GM12864 (cell line): ENCODE data around the gene VENTX.

Experiments used
- DNase-seq: peaks from one replicate; pipeline ENCODE4 v3.0.0-alpha.2; 2011; ENCODE audit warnings: low read depth
- H3K4me3 ChIP-seq: 2 replicates; pipeline ENCODE4 v1.5.1; 2011; ENCODE audit warnings: mild to moderate bottlenecking, low read depth, low read length, control low read depth
- TF ChIP-seq, protein P1 (sequence below): IDR thresholded peaks from 2 replicates; pipeline ENCODE4 v1.5.1; 2011; ENCODE audit warnings: low read depth, mild to moderate bottlenecking, moderate library complexity, low read length, control low read depth, inconsistent platforms; ENCODE audit errors: missing control alignments

Gene VENTX

DNA sequence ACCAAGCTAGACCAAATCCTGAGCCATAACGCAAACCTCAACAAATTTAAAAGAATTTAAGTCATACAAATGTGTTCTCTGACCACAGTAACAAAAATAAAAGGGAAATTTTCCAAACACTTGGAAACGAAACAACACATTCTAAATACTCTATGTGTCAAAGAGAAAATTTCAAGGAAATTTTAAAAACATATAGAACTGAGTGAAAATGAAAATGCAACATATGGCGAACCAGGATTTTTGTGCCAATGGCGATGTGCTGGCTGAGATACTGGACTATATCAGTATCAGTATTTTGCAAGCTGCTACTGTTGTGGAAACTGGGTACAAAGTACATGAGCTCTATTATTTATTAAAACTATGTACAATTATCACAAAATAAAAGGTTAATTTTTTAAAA is 43.5 kb upstream of the VENTX start:
- DNase-seq, result no peak
- no peak overlapping the region for H3K4me3 ChIP-seq
- TF ChIP-seq, protein P1, sequence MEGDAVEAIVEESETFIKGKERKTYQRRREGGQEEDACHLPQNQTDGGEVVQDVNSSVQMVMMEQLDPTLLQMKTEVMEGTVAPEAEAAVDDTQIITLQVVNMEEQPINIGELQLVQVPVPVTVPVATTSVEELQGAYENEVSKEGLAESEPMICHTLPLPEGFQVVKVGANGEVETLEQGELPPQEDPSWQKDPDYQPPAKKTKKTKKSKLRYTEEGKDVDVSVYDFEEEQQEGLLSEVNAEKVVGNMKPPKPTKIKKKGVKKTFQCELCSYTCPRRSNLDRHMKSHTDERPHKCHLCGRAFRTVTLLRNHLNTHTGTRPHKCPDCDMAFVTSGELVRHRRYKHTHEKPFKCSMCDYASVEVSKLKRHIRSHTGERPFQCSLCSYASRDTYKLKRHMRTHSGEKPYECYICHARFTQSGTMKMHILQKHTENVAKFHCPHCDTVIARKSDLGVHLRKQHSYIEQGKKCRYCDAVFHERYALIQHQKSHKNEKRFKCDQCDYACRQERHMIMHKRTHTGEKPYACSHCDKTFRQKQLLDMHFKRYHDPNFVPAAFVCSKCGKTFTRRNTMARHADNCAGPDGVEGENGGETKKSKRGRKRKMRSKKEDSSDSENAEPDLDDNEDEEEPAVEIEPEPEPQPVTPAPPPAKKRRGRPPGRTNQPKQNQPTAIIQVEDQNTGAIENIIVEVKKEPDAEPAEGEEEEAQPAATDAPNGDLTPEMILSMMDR, result no peak

DNA sequence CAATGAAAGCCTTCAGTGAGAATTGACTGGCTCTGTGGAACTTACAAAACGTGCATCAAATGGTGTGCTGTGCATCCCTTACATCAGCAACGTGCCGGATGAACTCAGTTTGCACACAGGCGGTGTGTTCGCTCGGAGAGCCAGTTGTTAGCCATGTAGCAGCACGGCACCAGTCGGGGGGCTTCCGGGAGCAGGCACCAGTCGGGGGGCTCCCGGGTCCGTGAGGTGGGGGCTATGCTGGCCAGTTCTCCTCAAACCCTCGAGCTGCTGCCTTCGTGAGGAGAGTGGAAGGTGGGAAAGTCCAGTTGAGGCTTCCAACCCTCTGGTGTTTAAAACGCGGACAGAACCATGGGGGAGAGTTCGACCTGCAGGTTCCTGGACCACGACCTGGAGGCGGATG is 42.6 kb upstream of the VENTX start:
- TF ChIP-seq, protein P1, result no peak
- no peak overlapping the region for H3K4me3 ChIP-seq
- no peak for DNase-seq

DNA sequence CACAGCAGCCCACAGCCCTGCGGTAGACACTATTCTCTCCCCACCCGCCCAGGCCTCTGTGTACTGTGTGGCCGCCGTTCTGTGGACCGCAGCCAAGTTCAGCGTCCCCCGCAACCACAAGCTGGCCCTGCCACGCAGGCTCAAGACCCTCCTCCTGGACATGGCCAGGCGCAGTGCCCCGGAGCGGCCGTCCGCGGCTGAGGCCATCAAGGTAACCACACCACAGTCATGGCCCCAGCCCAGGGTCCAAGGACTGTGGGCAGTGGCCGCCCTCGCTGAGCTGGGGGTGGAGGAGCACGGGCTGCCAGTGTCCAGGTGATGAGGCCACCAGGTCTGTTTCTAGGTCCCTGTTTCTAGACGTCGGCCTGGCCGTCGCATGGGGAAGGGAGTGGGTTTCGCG is 42.0 kb upstream of the VENTX start:
- TF ChIP-seq, protein P1, result no peak
- H3K4me3 ChIP-seq, result no peak overlapping the region
- no peak for DNase-seq

DNA sequence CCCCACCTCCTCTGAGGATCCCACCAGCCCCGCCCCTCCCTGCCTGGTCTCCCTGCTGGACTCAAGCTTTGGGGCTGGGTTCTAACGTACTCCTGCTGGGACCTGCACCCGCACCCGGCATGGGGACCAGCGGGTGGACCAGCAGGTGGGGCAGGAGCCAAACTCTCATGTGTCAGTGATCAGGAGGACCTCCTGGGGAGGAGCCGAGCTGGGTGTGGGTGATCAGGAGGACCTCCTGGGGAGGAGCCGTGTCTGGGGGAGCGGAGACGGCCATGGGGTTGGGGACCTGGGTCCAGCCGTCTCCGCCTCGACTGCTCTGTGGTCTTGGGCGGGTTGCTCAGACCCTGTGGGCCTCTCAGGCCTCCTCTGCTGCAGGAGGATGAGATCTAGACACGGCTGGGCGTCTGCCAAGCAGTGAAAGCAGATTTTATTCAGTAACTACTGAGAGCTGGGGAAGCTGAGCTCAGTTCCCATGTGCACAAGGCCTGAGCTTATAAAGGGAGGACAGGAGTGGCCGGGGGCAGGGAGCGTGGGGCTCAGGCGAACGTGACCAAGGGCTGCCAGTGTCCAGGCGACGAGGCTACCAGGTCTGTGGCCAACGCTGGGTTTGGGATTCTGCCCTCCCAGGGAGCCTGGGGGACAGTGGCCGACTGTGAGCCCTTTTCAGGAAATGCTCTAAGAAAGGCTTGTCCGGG is 41.3 kb upstream of the VENTX start:
- TF ChIP-seq, protein P1, result no peak
- no peak overlapping the region for H3K4me3 ChIP-seq
- no peak for DNase-seq

DNA sequence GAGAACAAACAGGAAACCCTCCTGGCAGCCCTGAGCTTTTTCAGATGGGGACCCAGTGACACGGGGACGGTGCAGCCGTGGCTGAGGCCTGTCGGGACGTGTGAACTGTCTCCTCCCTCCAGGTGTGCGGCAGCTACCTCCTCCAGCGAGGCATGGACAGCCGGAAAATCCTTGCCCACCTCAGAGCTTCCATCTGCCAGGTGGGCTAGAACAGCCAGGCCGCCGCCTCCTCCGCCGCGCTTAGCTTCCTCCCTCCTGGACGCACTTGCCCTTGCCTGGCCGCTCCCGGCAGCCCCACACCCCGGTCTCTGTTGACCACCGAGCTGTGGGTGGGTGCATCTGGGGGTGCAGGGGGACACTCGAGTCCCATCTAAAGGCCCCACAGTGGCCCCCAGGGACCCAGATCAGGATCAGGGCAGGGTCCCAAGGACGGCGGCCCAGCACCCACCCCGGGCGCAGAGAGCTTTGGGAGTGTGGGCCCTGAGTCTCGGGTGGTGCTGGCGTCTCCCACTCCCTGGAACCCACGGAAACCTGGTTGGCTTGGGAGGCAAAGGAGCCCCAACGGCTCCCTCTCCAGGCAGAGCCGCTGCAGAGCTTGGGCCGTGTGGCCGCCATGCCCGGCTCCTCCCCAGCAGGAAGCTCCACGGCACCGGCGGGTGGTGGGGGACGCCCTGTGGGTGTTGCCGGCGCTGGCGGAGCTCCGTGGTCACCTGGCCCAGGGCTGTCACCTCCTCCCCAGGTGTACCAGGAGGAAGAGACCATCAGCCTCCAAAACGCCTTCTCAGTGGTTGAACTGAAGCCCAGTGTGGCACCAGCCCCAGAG is 40.5 kb upstream of the VENTX start:
- TF ChIP-seq, protein P1, result no peak
- no peak for DNase-seq
- H3K4me3 ChIP-seq, result no peak overlapping the region

DNA sequence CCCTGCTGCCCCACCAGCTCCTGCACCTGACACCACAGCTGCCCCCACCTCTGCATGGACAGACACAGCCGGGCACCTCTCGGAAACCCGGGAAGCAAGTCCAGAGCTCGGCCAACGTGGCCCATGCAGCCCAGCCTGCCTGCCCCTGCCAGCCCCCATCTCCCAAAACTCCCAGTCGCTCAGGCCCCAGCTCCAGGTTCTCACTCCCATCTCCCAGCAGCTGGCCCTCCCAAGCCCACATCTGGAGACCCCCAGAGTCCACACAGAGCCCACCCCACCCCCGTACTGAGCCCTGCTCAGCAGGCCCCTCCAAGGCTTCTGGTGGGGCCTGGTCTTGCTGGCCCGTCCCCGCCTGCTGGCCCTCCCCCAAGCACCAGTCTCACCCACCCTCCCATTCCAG is 39.9 kb upstream of the VENTX start:
- TF ChIP-seq, protein P1, result no peak
- no peak for DNase-seq
- H3K4me3 ChIP-seq, result no peak overlapping the region
